IMR-90 (cell line): ENCODE results near the gene SLCO6A1. TPM values are rescaled to one million over a fixed set of nuclear protein-coding genes. Genes with fewer than 3 reads are reported as not detected.

Experiments used
- ATAC-seq: fragments of 200-7000 bp; cut with Tn5 transposase; 2 replicates; pipeline ENCODE4 v1.9.1; 2020; ENCODE audit warnings: low read depth, mild to moderate bottlenecking, moderate library complexity
- Bru-seq: library from RNA; stranded (reverse); fragments of 400-500 nt; gene quantifications from one replicate; lab custom pipeline; 2021; lab: Mats Ljungman, UMichigan
- BruChase-seq, 2 experiments: library from RNA; stranded (reverse); fragments of 400-500 nt; gene quantifications; one replicate each; lab custom pipeline; 2021; lab: Mats Ljungman, UMichigan
- BruUV-seq: library from RNA; stranded (reverse); fragments of 400-500 nt; replicated peaks from 2 replicates; lab custom pipeline; 2021; lab: Mats Ljungman, UMichigan
- CTCF ChIA-PET: fragments of 300-600 bp; formaldehyde crosslinking; extraction: SDS; loops from one replicate; lab custom pipeline; 2021; ENCODE audit warnings: antibody characterized with exemption; lab: Yijun Ruan, JAX
- POLR2A ChIA-PET: fragments of 300-600 bp; sonication (Branson Sonifier 250); formaldehyde crosslinking; loops from one replicate; lab custom pipeline; 2022; ENCODE audit warnings: antibody characterized with exemption; ENCODE audit not compliant: unreplicated experiment; lab: Charles Lee
- DNase-seq: peaks from one replicate; pipeline ENCODE4 v3.0.0; 2013
- H2AFZ ChIP-seq: replicated peaks from 2 replicates; pipeline ENCODE3; 2013; ENCODE audit warnings: low read length, mild to moderate bottlenecking; ENCODE audit not compliant: poor library complexity
- H2AK5ac ChIP-seq: 2 replicates; pipeline ENCODE4 v1.6.1; 2013; ENCODE audit warnings: low read depth, low read length, inconsistent platforms
- H2AK9ac ChIP-seq: replicated peaks from 2 replicates; pipeline ENCODE3; 2013; ENCODE audit warnings: mild to moderate bottlenecking, low read depth, low read length, moderate library complexity; ENCODE audit not compliant: poor library complexity
- H2BK120ac ChIP-seq: 2 replicates; pipeline ENCODE4 v1.6.1; 2013; ENCODE audit warnings: low read depth, low read length, inconsistent platforms
- H2BK15ac ChIP-seq: 3 replicates; pipeline ENCODE4 v1.6.1; 2013; ENCODE audit warnings: low read depth, low read length, inconsistent platforms
- H2BK20ac ChIP-seq: 2 replicates; pipeline ENCODE4 v1.6.1; 2013; ENCODE audit warnings: low read depth, mild to moderate bottlenecking, inconsistent platforms, low read length, moderate library complexity
- H2BK5ac ChIP-seq: 2 replicates; pipeline ENCODE4 v1.6.1; 2013; ENCODE audit warnings: mild to moderate bottlenecking, low read depth, low read length, inconsistent platforms; ENCODE audit not compliant: poor library complexity, severe bottlenecking
- H3K14ac ChIP-seq: replicated peaks from 2 replicates; pipeline ENCODE4 v1.6.1; 2013; ENCODE audit warnings: low read depth, low read length, inconsistent platforms
- H3K18ac ChIP-seq: 2 replicates; pipeline ENCODE4 v1.6.1; 2013; ENCODE audit warnings: low read depth, low read length, control low read depth
- H3K23ac ChIP-seq: 2 replicates; pipeline ENCODE4 v1.6.1; 2013; ENCODE audit warnings: low read depth, low read length, inconsistent platforms
- H3K27ac ChIP-seq: 2 replicates; pipeline ENCODE4 v1.5.1; 2013; ENCODE audit warnings: mild to moderate bottlenecking, control low read depth, low read length; ENCODE audit not compliant: insufficient read depth
- H3K27me3 ChIP-seq: 2 replicates; pipeline ENCODE4 v1.6.1; 2013; ENCODE audit warnings: low read length; ENCODE audit not compliant: control insufficient read depth, insufficient read depth
- H3K36me3 ChIP-seq: 2 replicates; pipeline ENCODE4 v1.6.1; 2013; ENCODE audit warnings: low read length, mixed read lengths; ENCODE audit not compliant: control insufficient read depth, insufficient read depth
- H3K4ac ChIP-seq: 2 replicates; pipeline ENCODE4 v1.6.1; 2013; ENCODE audit warnings: low read depth, low read length, inconsistent platforms
- H3K4me1 ChIP-seq: 2 replicates; pipeline ENCODE4 v1.6.1; 2013; ENCODE audit warnings: low read length, mixed read lengths; ENCODE audit not compliant: control insufficient read depth, insufficient read depth
- H3K4me2 ChIP-seq: 2 replicates; pipeline ENCODE4 v1.6.1; 2013; ENCODE audit warnings: low read depth, mild to moderate bottlenecking, control low read depth, low read length, moderate library complexity
- H3K4me3 ChIP-seq: 2 replicates; pipeline ENCODE4 v1.5.1; 2013; ENCODE audit warnings: low read depth, mild to moderate bottlenecking, control low read depth, low read length, moderate library complexity; ENCODE audit not compliant: insufficient read depth
- H3K56ac ChIP-seq: 2 replicates; pipeline ENCODE4 v1.6.1; 2013; ENCODE audit warnings: low read length, inconsistent platforms; ENCODE audit not compliant: insufficient read depth; ENCODE audit errors: extremely low read depth
- H3K79me1 ChIP-seq, 2 experiments: 2 replicates each; pipeline ENCODE4 v1.6.1; 2013; ENCODE audit warnings: low read length in 2 of 2, inconsistent platforms in 1 of 2, low read depth in 1 of 2
- H3K9ac ChIP-seq: 2 replicates; pipeline ENCODE4 v1.6.1; 2013; ENCODE audit warnings: low read depth, low read length, control low read depth
- H3K9me1 ChIP-seq: 2 replicates; pipeline ENCODE4 v1.6.1; 2013; ENCODE audit warnings: low read length, inconsistent platforms; ENCODE audit not compliant: insufficient read depth
- H3K9me3 ChIP-seq: 2 replicates; pipeline ENCODE4 v1.6.1; 2013; ENCODE audit warnings: low read length; ENCODE audit not compliant: control insufficient read depth, insufficient read depth
- H4K20me1 ChIP-seq: 2 replicates; pipeline ENCODE4 v1.6.1; 2013; ENCODE audit warnings: low read length, inconsistent platforms; ENCODE audit not compliant: insufficient read depth
- H4K5ac ChIP-seq: 2 replicates; pipeline ENCODE4 v1.6.1; 2013; ENCODE audit warnings: mild to moderate bottlenecking, low read depth, low read length, control low read depth
- H4K8ac ChIP-seq, 2 experiments: 2 replicates each; pipeline ENCODE4 v1.6.1; 2013; ENCODE audit warnings: low read depth in 2 of 2, low read length in 2 of 2, control low read depth in 1 of 2, inconsistent platforms in 1 of 2
- H4K91ac ChIP-seq: 2 replicates; pipeline ENCODE4 v1.6.1; 2013; ENCODE audit warnings: low read depth, low read length, inconsistent platforms; ENCODE audit not compliant: insufficient read depth
- BHLHE40 ChIP-seq: fragments of 150-350 bp; IDR thresholded peaks from 2 replicates; pipeline ENCODE4 v1.6.1; 2016; ENCODE audit warnings: mild to moderate bottlenecking, low read depth, low read length
- CEBPB ChIP-seq: IDR thresholded peaks from 2 replicates; pipeline ENCODE4 v1.6.1; 2012; ENCODE audit warnings: low read depth, low read length, improper control_type of control experiment
- CHD1 ChIP-seq: IDR thresholded peaks from 2 replicates; pipeline ENCODE4 v1.6.1; 2012; ENCODE audit warnings: low read depth, low read length, improper control_type of control experiment
- FOS ChIP-seq: fragments of 150-350 bp; IDR thresholded peaks from 2 replicates; pipeline ENCODE4 v1.6.1; 2016; ENCODE audit warnings: low read depth, low read length
- MAFK ChIP-seq: IDR thresholded peaks from 2 replicates; pipeline ENCODE4 v1.6.1; 2012; ENCODE audit warnings: low read depth, low read length, improper control_type of control experiment
- MXI1 ChIP-seq: IDR thresholded peaks from 2 replicates; pipeline ENCODE4 v1.6.1; 2012; ENCODE audit warnings: low read depth, mild to moderate bottlenecking, low read length, moderate library complexity, borderline replicate concordance
- NFE2L2 ChIP-seq: fragments of 150-350 bp; IDR thresholded peaks from 2 replicates; pipeline ENCODE4 v1.6.1; 2016; ENCODE audit warnings: low read depth, mild to moderate bottlenecking, low read length
- RCOR1 ChIP-seq: IDR thresholded peaks from 2 replicates; pipeline ENCODE4 v1.6.1; 2012; ENCODE audit warnings: mild to moderate bottlenecking, low read length, improper control_type of control experiment; ENCODE audit not compliant: insufficient replicate concordance
- RFX5 ChIP-seq: IDR thresholded peaks from 2 replicates; pipeline ENCODE4 v1.8.0; 2012; ENCODE audit warnings: low read depth, mild to moderate bottlenecking, low read length, moderate library complexity
- SMC3 ChIP-seq: fragments of 150-350 bp; IDR thresholded peaks from 2 replicates; pipeline ENCODE4 v1.6.1; 2016; ENCODE audit warnings: low read depth, mild to moderate bottlenecking, antibody characterized with exemption, low read length, moderate library complexity
- WGBS, 2 experiments: methylation state at CpG; one replicate each; pipeline versions ENCODE4 v1.1.5 to v1.1.7; 2013; ENCODE audit warnings: missing lambda C conversion rate in 2 of 2; ENCODE audit not compliant: insufficient read length in 1 of 2; ENCODE audit errors: extremely low coverage in 2 of 2; 5-methylcytosine and 5-hydroxymethylcytosine counted together
- dilution Hi-C: fragments of 300-500 bp; cut with HindIII; formaldehyde crosslinking; loops from one replicate; pipeline ENCODE4 v1.14.3; 2018; ENCODE audit warnings: low sequenced_read_pairs; ENCODE audit not compliant: unreplicated experiment
- in situ Hi-C: fragments of 300-500 bp; cut with MboI; formaldehyde crosslinking; loops from 3 replicates; pipeline ENCODE4 v1.14.3; 2019; ENCODE audit warnings: low sequenced_read_pairs, inconsistent platforms, mixed read lengths
- intact Hi-C: fragments of 100-400 bp; cut with micrococcal nuclease; formaldehyde crosslinking; loops from 2 replicates; pipeline ENCODE4 v1.10.0; 2022
- long read RNA-seq: library from polyadenylated mRNA; unstranded; transcript quantifications from one replicate; pipeline ENCODE4 v2.0.0, GENCODE V29; 2021; ENCODE audit not compliant: unreplicated experiment
- polyA plus RNA-seq, 3 experiments: library from polyadenylated mRNA; depleted of rRNA; stranded (reverse); fragments of >200 nt; gene quantifications; 2 replicates each; pipeline ENCODE4 v1.2.3, GENCODE V29; 2012; ENCODE audit warnings: low replicate concordance in 1 of 3
- total RNA-seq: library from RNA; depleted of rRNA; stranded (reverse); fragments of >200 nt; gene quantifications from 2 replicates; pipeline ENCODE4 v1.2.3, GENCODE V29; 2012; rRNA removed
- TF ChIP-seq, protein P1 (sequence below): fragments of 150-350 bp; IDR thresholded peaks from 2 replicates; pipeline ENCODE4 v1.6.1; 2016; ENCODE audit warnings: low read depth, mild to moderate bottlenecking, low read length, moderate library complexity, borderline replicate concordance
- TF ChIP-seq, protein P2 (sequence below): fragments of 150-350 bp; IDR thresholded peaks from 2 replicates; pipeline ENCODE4 v1.6.1; 2017; ENCODE audit warnings: mild to moderate bottlenecking, antibody characterized with exemption, low read length, low read depth

SLCO6A1 gene, protein sequence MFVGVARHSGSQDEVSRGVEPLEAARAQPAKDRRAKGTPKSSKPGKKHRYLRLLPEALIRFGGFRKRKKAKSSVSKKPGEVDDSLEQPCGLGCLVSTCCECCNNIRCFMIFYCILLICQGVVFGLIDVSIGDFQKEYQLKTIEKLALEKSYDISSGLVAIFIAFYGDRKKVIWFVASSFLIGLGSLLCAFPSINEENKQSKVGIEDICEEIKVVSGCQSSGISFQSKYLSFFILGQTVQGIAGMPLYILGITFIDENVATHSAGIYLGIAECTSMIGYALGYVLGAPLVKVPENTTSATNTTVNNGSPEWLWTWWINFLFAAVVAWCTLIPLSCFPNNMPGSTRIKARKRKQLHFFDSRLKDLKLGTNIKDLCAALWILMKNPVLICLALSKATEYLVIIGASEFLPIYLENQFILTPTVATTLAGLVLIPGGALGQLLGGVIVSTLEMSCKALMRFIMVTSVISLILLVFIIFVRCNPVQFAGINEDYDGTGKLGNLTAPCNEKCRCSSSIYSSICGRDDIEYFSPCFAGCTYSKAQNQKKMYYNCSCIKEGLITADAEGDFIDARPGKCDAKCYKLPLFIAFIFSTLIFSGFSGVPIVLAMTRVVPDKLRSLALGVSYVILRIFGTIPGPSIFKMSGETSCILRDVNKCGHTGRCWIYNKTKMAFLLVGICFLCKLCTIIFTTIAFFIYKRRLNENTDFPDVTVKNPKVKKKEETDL
- total RNA-seq (not detected in 2 replicates), polyA plus RNA-seq (2012; rRNA removed) (not detected in 2 replicates), Bru-seq, nascent RNA (percentile 1 among the genes with signal in this experiment), BruChase-seq, experiment 1, labeled RNA remaining after a 6-hour chase (not detected), BruChase-seq, experiment 2, labeled RNA remaining after a 2-hour chase (percentile 1 among the genes with signal in this experiment)
- polyA plus RNA-seq (2012; cell fraction: cytosol; rRNA removed), result not detected in 2 replicates
- polyA plus RNA-seq (2012; cell fraction: nucleus; rRNA removed; ENCODE audit: low replicate concordance), result not detected in 2 replicates
- long read RNA-seq, result 0 reads

DNA sequence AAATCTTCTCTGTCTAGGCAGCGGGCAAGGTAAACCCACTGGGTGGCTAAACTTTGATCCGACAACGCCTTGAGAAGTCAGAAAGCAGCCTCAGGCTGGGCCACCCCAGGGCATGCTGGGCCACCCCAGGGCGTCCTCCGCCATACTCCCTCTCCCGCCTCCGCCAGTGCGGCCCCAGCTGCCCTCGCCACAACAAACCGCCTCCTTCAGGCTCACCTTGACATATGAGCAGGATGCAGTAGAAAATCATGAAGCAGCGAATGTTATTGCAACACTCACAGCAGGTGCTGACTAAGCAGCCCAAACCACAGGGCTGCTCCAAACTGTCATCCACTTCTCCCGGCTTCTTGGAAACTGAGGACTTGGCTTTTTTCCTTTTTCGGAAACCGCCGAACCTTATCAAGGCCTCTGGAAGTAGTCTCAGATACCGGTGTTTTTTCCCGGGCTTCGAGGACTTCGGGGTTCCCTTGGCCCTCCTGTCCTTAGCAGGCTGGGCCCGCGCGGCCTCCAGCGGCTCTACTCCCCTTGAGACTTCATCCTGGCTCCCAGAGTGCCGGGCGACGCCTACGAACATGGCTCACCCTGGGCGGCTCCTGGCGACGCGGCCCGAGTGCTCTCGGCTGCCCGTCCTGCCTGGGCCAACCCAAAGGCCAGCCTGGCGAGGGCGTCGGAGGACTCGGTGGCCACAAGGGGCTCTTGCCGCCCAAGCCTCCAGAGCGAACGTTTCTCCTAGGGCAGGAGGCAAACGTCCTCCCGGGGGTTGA lies at the start of gene SLCO6A1:
Gene SLCO6A1, minus strand, starts transcription at position 731 of the 764 bp plus-strand sequence. Its CDS starts 157 bp downstream, at position 574.
- ATAC-seq (no peak), DNase-seq (no peak)
- Histone ChIP-seq H2AFZ (no peak within 1 kb of the TSS), H4K20me1 (no peaks in the 10 kb centered on the region), H3K27me3 (no peaks in the 10 kb centered on the region), H2BK5ac (no peak within 1 kb of the TSS), H3K27ac (no peak within 1 kb of the TSS), H3K14ac (no peak within 1 kb of the TSS), H2BK20ac (no peak within 1 kb of the TSS), H2BK15ac (no peak within 1 kb of the TSS), H3K9me3 (peaks cover 2% of the 10 kb centered on the region; the same call in 1 of the 2 replicates), H3K23ac (no peak within 1 kb of the TSS), H3K79me1 (no peaks in the 10 kb centered on the region), H3K36me3 (no peaks in the 10 kb centered on the region), H3K56ac (no peak within 1 kb of the TSS), H3K4me2 (no peak within 1 kb of the TSS), H3K4ac (no peak within 1 kb of the TSS), H4K5ac (no peak within 1 kb of the TSS), H3K9ac (no peak within 1 kb of the TSS), H3K18ac (no peak within 1 kb of the TSS), H4K8ac (no peak within 1 kb of the TSS), H3K4me3 (no peak within 1 kb of the TSS), H4K91ac (no peak within 1 kb of the TSS), H3K4me1 (no peaks in the 10 kb centered on the region), H3K9me1 (no peaks in the 10 kb centered on the region), H2AK5ac (no peak within 1 kb of the TSS), H2AK9ac (no peak within 1 kb of the TSS), H2BK120ac (no peak within 1 kb of the TSS)
- ChIA-PET CTCF (no interaction called here), POLR2A (no interaction called here)
- in situ Hi-C loops, result no loop called here
- BruUV-seq, result no TSS peak
- intact Hi-C loops, result no loop called here
- WGBS, 2 experiments, result 85% methylated on average over 12 of the region's 43 CpGs; no CpG with 5 or more reads in 1 of the 2 experiments
- dilution Hi-C loops, result no loop called here
- no peak for TF ChIP-seq RFX5
- no peak for TF ChIP-seq RCOR1
- TF ChIP-seq, protein P1, sequence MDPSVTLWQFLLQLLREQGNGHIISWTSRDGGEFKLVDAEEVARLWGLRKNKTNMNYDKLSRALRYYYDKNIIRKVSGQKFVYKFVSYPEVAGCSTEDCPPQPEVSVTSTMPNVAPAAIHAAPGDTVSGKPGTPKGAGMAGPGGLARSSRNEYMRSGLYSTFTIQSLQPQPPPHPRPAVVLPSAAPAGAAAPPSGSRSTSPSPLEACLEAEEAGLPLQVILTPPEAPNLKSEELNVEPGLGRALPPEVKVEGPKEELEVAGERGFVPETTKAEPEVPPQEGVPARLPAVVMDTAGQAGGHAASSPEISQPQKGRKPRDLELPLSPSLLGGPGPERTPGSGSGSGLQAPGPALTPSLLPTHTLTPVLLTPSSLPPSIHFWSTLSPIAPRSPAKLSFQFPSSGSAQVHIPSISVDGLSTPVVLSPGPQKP, result no peak
- TF ChIP-seq, protein P2, sequence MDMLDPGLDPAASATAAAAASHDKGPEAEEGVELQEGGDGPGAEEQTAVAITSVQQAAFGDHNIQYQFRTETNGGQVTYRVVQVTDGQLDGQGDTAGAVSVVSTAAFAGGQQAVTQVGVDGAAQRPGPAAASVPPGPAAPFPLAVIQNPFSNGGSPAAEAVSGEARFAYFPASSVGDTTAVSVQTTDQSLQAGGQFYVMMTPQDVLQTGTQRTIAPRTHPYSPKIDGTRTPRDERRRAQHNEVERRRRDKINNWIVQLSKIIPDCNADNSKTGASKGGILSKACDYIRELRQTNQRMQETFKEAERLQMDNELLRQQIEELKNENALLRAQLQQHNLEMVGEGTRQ, result no peak
- no peak for TF ChIP-seq NFE2L2
- TF ChIP-seq MAFK, result no peak
- no peak for TF ChIP-seq SMC3
- no peak for TF ChIP-seq CHD1
- no peak for TF ChIP-seq MXI1
- no peak for TF ChIP-seq CEBPB
- no peak for TF ChIP-seq BHLHE40
- no peak for TF ChIP-seq FOS
